WERI-Rb-1 (cell line): ENCODE data around the gene NAAA.

ENCODE experiments used
- DNase-seq: peaks from one replicate; pipeline ENCODE4 v3.0.0-alpha.2; 2020
- H3K27ac ChIP-seq: fragments of 250-450 bp; sonication (Bioruptor Pico); 2 replicates; pipeline ENCODE4 v1.5.1; 2020; ENCODE audit warnings: mild to moderate bottlenecking, moderate library complexity
- H3K27me3 ChIP-seq: fragments of 250-450 bp; sonication (Bioruptor Pico); 2 replicates; pipeline ENCODE4 v1.5.1; 2021; ENCODE audit warnings: mild to moderate bottlenecking, low read depth, moderate library complexity; ENCODE audit not compliant: insufficient read depth, severe bottlenecking
- H3K36me3 ChIP-seq: fragments of 250-450 bp; sonication (Bioruptor Pico); 2 replicates; pipeline ENCODE4 v1.5.1; 2020; ENCODE audit warnings: mild to moderate bottlenecking, moderate library complexity
- H3K4me3 ChIP-seq: 2 replicates; pipeline ENCODE4 v1.5.1; 2011; ENCODE audit warnings: low read depth, mild to moderate bottlenecking, control low read depth, low read length
- H3K9me3 ChIP-seq: fragments of 250-450 bp; sonication (Bioruptor Pico); 2 replicates; pipeline ENCODE4 v1.5.1; 2021; ENCODE audit warnings: mild to moderate bottlenecking, moderate library complexity; ENCODE audit not compliant: severe bottlenecking
- CTCF ChIP-seq: IDR thresholded peaks from 2 replicates; pipeline ENCODE4 v1.5.1; 2011; ENCODE audit warnings: low read depth, mild to moderate bottlenecking, control low read depth, inconsistent platforms, low read length

The NAAA gene

GRCh38 chr4:75909405-75909804 lies 31.4 kb downstream of the NAAA start:
- Histone ChIP-seq H3K4me3 (no peak overlapping the region), H3K27me3 (no peaks in the 10 kb centered on the region), H3K36me3 (no peaks in the 10 kb centered on the region), H3K9me3 (peaks cover 4% of the 10 kb centered on the region), H3K27ac (no peak overlapping the region)
- no peak for DNase-seq
- no peak for TF ChIP-seq CTCF

DNA sequence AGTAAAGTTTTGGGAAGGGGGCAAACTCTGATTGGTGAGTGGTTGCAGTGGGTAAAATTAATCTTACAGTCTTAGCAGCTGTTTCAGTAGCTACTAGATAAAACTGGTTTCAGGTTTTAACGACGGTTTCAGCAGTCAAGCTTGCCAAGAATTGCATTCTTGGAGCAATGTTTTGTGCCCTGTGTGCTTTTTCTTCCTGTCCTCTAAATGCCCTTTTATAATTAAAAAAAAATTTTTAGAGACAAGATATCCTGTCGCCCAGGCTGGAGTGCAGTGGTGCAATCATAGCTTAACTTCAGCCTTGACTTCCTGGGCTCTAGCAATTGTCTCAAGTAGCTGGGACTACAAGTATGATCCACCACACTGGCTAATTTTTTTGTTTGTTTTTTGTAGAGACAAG lies 32.3 kb downstream of the NAAA start:
- no peak overlapping the region for H3K4me3 ChIP-seq

GRCh38 chr4:75907966-75908365 lies 32.8 kb downstream of the NAAA start:
- TF ChIP-seq CTCF: no peak
- no peak overlapping the region for H3K4me3 ChIP-seq
- H3K36me3 ChIP-seq: no peaks in the 10 kb centered on the region
- H3K9me3 ChIP-seq: peaks cover 4% of the 10 kb centered on the region
- no peaks in the 10 kb centered on the region for H3K27me3 ChIP-seq
- DNase-seq: no peak
- no peak overlapping the region for H3K27ac ChIP-seq

More for the DNA sequence above, 32.3 kb downstream of the NAAA start:
- no peak for TF ChIP-seq CTCF
- H3K27me3 ChIP-seq: no peaks in the 10 kb centered on the region
- DNase-seq: no peak
- H3K27ac ChIP-seq: no peak overlapping the region
- peaks cover 4% of the 10 kb centered on the region for H3K9me3 ChIP-seq
- H3K36me3 ChIP-seq: no peaks in the 10 kb centered on the region

DNA sequence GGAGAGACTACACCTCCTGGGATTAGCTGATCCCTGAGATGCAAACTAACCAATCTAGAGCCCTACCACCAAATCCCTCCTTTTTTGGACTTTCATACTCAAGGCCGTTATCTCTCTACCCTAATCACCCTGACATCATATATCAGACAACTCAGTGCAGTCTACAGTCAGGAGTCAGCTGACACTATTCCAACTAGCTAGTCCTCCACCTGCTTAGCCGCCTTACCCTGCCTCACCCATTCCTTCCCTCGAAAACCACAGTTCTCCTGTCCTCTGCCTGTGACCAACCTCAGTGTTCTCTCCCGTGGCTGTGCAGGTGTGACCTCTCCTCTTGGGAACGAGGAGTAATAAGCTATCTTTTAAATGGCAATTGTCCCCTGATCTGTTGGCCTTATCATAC lies 36.7 kb downstream of the NAAA start:
- Histone ChIP-seq H3K4me3 (no peak overlapping the region), H3K36me3 (no peaks in the 10 kb centered on the region), H3K27me3 (no peaks in the 10 kb centered on the region), H3K27ac (no peak overlapping the region), H3K9me3 (no peaks in the 10 kb centered on the region)
- no peak for DNase-seq
- no peak for TF ChIP-seq CTCF

GRCh38 chr4:75902352-75902751 lies 38.5 kb downstream of the NAAA start, which contains the start of gene PPEF2:
Gene PPEF2 (minus strand): TSS chr4:75902452. CDS start chr4:75896325, 6,127 bp downstream.
- Histone ChIP-seq H3K27ac (peak within 1 kb of the TSS; percentile 53; the same call in 1 of the 2 replicates), H3K9me3 (no peaks in the 10 kb centered on the region), H3K36me3 (no peaks in the 10 kb centered on the region), H3K4me3 (peak within 1 kb of the TSS; percentile 12; the same call in 1 of the 2 replicates), H3K27me3 (no peaks in the 10 kb centered on the region)
- TF ChIP-seq CTCF: no peak
- peak; percentile 46 for DNase-seq

- no peak for DNase-seq
- Histone ChIP-seq H3K27ac (no peak overlapping the region), H3K36me3 (no peaks in the 10 kb centered on the region), H3K27me3 (no peaks in the 10 kb centered on the region), H3K9me3 (no peaks in the 10 kb centered on the region), H3K4me3 (no peak overlapping the region)
- TF ChIP-seq CTCF: no peak
Observed at GRCh38 chr4:75898536-75898935, 42.3 kb downstream of the NAAA start.
